ENCODE results near the gene KLHL3.

DNA sequence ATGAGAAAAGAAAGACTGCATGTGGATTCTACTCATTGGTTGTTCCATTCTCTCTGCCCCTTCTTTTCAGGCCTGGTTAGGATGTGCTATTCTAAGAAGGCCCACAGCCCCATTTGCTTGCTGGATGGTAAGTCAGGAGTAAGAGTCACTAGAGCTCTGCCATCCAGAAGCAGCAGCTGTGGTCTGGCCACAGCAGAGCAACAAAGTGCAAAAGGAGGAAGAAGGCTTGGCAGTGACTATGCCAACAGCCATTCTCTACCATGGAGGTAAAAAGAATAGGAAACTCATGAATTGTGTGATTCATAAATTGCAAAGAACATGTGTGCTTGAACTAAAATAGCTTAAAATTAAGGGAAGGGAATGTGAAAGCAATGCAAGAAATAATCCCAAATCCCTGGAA lies 20.9 kb downstream of the KLHL3 start:
- TF ChIP-seq, protein P1, sequence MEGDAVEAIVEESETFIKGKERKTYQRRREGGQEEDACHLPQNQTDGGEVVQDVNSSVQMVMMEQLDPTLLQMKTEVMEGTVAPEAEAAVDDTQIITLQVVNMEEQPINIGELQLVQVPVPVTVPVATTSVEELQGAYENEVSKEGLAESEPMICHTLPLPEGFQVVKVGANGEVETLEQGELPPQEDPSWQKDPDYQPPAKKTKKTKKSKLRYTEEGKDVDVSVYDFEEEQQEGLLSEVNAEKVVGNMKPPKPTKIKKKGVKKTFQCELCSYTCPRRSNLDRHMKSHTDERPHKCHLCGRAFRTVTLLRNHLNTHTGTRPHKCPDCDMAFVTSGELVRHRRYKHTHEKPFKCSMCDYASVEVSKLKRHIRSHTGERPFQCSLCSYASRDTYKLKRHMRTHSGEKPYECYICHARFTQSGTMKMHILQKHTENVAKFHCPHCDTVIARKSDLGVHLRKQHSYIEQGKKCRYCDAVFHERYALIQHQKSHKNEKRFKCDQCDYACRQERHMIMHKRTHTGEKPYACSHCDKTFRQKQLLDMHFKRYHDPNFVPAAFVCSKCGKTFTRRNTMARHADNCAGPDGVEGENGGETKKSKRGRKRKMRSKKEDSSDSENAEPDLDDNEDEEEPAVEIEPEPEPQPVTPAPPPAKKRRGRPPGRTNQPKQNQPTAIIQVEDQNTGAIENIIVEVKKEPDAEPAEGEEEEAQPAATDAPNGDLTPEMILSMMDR (IDR thresholded peaks at IDR 0.05): no peak
- no peak for TF ChIP-seq POLR2A (IDR thresholded peaks at IDR 0.05)

Data from body of pancreas (tissue), 4 donors.